ENCODE results near the gene TEX51.

TEX51 gene

DNA sequence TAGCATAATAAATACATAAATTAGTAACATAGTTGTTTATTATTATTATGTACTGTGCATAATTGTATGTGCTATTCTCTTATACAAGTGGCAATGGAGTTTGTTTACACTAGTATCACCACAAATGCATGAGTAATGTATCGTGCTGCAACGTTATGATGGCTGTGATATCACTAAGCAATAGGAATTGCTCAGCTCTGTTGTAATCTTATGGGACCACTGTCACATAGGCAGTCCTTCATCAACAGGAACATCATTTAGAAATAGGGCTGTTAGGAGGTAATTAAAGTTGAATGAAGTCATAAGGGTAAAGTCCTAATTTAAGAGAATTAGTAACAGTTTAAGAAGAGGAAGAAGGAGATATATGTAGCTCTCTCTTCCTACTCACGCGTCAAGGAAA, 33.8 kb downstream of the TEX51 start:
- no peak overlapping the region for H3K4me2 ChIP-seq (ENCODE audit: low read depth, low read length, poor library complexity, severe bottlenecking)
- no peak overlapping the region for H3K9ac ChIP-seq (ENCODE audit: low read length)

DNA sequence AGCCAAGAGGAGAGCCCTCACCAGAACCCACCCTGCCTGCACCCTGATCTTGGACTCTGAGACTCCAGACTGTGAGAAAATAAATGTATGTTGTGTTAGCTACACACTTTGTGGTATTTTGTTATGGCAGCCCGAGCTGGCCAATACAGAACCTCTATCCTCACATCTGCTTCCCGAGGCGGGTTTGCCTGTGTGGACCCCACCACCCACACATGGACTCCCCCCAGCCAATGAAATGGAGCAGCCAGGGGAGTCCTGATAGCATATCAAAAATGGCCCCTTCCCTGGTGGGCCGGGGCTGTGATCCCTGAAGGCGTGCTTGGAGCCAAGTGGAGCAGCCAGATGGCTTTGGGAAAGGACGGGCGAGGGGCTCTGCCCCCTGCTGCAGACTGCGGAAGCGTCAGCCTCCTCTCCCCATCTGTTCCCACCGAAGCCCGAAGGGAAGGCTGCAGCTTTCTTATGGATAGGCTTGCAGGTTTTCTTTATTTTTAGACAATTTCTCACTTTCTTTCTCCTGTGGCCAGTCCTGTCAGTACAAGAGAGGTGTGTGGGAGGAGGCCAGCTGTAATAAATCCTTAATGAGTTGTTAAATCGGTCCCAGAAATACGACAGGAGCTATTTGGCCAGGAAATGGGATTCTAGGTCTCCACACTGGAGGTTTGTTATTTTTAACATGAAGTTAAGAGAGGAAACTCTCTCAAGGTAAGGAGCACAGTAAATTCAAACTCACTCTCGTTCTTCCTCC, 34.4 kb downstream of the TEX51 start:
- H3K4me2 ChIP-seq (ENCODE audit: low read depth, low read length, poor library complexity, severe bottlenecking) = no peak overlapping the region
- TF ChIP-seq EZH2phosphoT487 (conservative IDR thresholded peaks at IDR 0.05; ENCODE audit: low read length) = no peak
- TF ChIP-seq, protein P1, sequence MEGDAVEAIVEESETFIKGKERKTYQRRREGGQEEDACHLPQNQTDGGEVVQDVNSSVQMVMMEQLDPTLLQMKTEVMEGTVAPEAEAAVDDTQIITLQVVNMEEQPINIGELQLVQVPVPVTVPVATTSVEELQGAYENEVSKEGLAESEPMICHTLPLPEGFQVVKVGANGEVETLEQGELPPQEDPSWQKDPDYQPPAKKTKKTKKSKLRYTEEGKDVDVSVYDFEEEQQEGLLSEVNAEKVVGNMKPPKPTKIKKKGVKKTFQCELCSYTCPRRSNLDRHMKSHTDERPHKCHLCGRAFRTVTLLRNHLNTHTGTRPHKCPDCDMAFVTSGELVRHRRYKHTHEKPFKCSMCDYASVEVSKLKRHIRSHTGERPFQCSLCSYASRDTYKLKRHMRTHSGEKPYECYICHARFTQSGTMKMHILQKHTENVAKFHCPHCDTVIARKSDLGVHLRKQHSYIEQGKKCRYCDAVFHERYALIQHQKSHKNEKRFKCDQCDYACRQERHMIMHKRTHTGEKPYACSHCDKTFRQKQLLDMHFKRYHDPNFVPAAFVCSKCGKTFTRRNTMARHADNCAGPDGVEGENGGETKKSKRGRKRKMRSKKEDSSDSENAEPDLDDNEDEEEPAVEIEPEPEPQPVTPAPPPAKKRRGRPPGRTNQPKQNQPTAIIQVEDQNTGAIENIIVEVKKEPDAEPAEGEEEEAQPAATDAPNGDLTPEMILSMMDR (IDR thresholded peaks at IDR 0.05; ENCODE audit: insufficient read depth, low read length, poor library complexity, severe bottlenecking) = no peak
- no peak overlapping the region for H3K27ac ChIP-seq (ENCODE audit: low read depth, low read length)
- H3K9me3 ChIP-seq (ENCODE audit: insufficient read depth, low read length) = no peaks in the 10 kb centered on the region
- H3F3A ChIP-seq (ENCODE audit: insufficient read depth) = no peaks in the 10 kb centered on the region
- no peaks in the 10 kb centered on the region for H3K36me3 ChIP-seq (ENCODE audit: low read length)
- H3K4me3 ChIP-seq (ENCODE audit: insufficient read depth, low read length, poor library complexity, severe bottlenecking) = no peak overlapping the region
- no peaks in the 10 kb centered on the region for H4K20me1 ChIP-seq (ENCODE audit: low read depth, low read length)
- no peaks in the 10 kb centered on the region for H3K79me2 ChIP-seq (ENCODE audit: insufficient read depth, low read length)
- no peaks in the 10 kb centered on the region for H3K9me2 ChIP-seq (replicated peaks; ENCODE audit: insufficient read depth, low read length)
- H3K27me3 ChIP-seq (ENCODE audit: low read length) = no peaks in the 10 kb centered on the region
- H2AFZ ChIP-seq (ENCODE audit: low read depth, low read length, severe bottlenecking) = no peak overlapping the region
- H3K9ac ChIP-seq (ENCODE audit: low read length) = no peak overlapping the region

More for the DNA sequence above, 33.8 kb downstream of the TEX51 start:
- H4K20me1 ChIP-seq (ENCODE audit: low read depth, low read length) = no peaks in the 10 kb centered on the region
- H3K36me3 ChIP-seq (ENCODE audit: low read length) = no peaks in the 10 kb centered on the region
- no peaks in the 10 kb centered on the region for H3K9me3 ChIP-seq (ENCODE audit: insufficient read depth, low read length)
- H3K27me3 ChIP-seq (ENCODE audit: low read length) = no peaks in the 10 kb centered on the region
- H3K9me2 ChIP-seq (replicated peaks; ENCODE audit: insufficient read depth, low read length) = no peaks in the 10 kb centered on the region
- no peak overlapping the region for H3K4me3 ChIP-seq (ENCODE audit: insufficient read depth, low read length, poor library complexity, severe bottlenecking)
- no peak overlapping the region for H3K27ac ChIP-seq (ENCODE audit: low read depth, low read length)
- TF ChIP-seq, protein P1 (IDR thresholded peaks at IDR 0.05; ENCODE audit: insufficient read depth, low read length, poor library complexity, severe bottlenecking) = no peak
- TF ChIP-seq EZH2phosphoT487 (conservative IDR thresholded peaks at IDR 0.05; ENCODE audit: low read length) = no peak
- no peak overlapping the region for H2AFZ ChIP-seq (ENCODE audit: low read depth, low read length, severe bottlenecking)
- H3K79me2 ChIP-seq (ENCODE audit: insufficient read depth, low read length) = no peaks in the 10 kb centered on the region
- no peaks in the 10 kb centered on the region for H3F3A ChIP-seq (ENCODE audit: insufficient read depth)

DNA sequence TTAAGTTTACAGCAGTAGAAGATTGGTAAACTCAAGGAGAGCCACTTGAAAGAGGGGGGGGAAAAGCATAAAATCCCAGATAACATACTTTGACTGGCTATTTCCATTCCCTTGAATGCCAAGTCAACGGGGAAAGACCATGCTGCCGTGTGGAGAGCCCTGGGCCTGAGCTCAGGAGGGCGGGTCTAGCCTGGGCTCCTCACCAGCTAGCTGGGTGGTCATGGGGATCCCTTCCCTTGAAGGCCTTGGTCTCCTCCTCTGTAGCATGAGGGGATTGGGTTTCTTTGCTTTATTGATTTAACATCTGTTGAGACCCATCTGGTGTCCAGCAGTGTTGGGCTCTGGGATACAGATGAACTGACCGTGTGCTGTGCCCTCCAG, 35.0 kb downstream of the TEX51 start:
- Histone ChIP-seq H3K4me3 (ENCODE audit: insufficient read depth, low read length, poor library complexity, severe bottlenecking) (no peak overlapping the region), H2AFZ (ENCODE audit: low read depth, low read length, severe bottlenecking) (no peak overlapping the region), H3K9me3 (ENCODE audit: insufficient read depth, low read length) (no peaks in the 10 kb centered on the region), H3K4me2 (ENCODE audit: low read depth, low read length, poor library complexity, severe bottlenecking) (no peak overlapping the region), H3K79me2 (ENCODE audit: insufficient read depth, low read length) (no peaks in the 10 kb centered on the region), H3K9ac (ENCODE audit: low read length) (no peak overlapping the region), H3K27ac (ENCODE audit: low read depth, low read length) (no peak overlapping the region), H4K20me1 (ENCODE audit: low read depth, low read length) (no peaks in the 10 kb centered on the region), H3K9me2 (replicated peaks; ENCODE audit: insufficient read depth, low read length) (no peaks in the 10 kb centered on the region), H3K36me3 (ENCODE audit: low read length) (no peaks in the 10 kb centered on the region), H3F3A (ENCODE audit: insufficient read depth) (no peaks in the 10 kb centered on the region), H3K27me3 (ENCODE audit: low read length) (no peaks in the 10 kb centered on the region)
- TF ChIP-seq, protein P1 (IDR thresholded peaks at IDR 0.05; ENCODE audit: insufficient read depth, low read length, poor library complexity, severe bottlenecking) = no peak
- TF ChIP-seq EZH2phosphoT487 (conservative IDR thresholded peaks at IDR 0.05; ENCODE audit: low read length) = no peak

Data from SU-DHL-6 (cell line).